Retinal pigment epithelial cell (primary cell): ENCODE measurements around the gene MLPH.

Source experiments
- DNase-seq: peaks from one replicate; pipeline ENCODE4 v3.0.0-alpha.2; 2010; ENCODE audit warnings: low read depth
- H3K4me3 ChIP-seq: 2 replicates; pipeline ENCODE4 v1.5.1; 2011; ENCODE audit warnings: mild to moderate bottlenecking, low read length, control low read depth, moderate library complexity
- TF ChIP-seq, protein P1 (sequence below): conservative IDR thresholded peaks from 2 replicates; pipeline ENCODE4 v1.5.1; 2011; ENCODE audit warnings: low read depth, low read length, control low read depth, inconsistent platforms

Gene MLPH

DNA sequence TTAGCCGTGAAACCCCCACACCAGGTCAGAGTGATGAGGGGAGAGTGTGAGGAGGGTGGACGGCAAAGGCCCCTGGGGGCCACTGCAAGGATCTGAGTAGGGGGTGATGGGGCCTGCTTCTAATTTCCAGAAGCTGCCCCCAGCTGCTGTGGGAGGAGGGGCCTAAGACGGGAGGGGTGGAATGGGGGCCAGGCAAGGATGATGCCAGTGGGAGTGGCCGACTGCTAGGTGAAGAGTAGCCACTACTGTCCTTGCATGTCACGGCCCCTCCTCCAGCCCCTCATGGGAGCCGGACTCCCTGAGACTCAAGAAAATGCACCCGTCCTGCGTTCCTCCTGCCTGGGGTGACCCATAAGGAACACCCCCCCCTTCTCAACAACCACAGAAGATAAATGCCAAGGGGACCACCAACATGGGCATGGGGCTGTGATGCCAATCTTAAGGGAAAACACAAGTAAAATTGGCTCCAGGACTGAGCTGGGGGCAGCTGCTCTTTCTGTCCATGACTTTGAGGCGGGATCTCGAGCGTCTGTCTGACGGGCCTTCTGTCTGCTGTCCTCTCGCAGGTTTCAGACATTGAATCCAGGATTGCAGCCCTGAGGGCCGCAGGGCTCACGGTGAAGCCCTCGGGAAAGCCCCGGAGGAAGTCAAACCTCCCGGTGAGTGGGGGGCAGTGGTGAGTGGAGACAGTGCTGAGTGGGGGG lies 55.1 kb downstream of the MLPH start:
- TF ChIP-seq, protein P1, sequence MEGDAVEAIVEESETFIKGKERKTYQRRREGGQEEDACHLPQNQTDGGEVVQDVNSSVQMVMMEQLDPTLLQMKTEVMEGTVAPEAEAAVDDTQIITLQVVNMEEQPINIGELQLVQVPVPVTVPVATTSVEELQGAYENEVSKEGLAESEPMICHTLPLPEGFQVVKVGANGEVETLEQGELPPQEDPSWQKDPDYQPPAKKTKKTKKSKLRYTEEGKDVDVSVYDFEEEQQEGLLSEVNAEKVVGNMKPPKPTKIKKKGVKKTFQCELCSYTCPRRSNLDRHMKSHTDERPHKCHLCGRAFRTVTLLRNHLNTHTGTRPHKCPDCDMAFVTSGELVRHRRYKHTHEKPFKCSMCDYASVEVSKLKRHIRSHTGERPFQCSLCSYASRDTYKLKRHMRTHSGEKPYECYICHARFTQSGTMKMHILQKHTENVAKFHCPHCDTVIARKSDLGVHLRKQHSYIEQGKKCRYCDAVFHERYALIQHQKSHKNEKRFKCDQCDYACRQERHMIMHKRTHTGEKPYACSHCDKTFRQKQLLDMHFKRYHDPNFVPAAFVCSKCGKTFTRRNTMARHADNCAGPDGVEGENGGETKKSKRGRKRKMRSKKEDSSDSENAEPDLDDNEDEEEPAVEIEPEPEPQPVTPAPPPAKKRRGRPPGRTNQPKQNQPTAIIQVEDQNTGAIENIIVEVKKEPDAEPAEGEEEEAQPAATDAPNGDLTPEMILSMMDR: no peak
- no peak overlapping the region for H3K4me3 ChIP-seq
- DNase-seq: no peak

DNA sequence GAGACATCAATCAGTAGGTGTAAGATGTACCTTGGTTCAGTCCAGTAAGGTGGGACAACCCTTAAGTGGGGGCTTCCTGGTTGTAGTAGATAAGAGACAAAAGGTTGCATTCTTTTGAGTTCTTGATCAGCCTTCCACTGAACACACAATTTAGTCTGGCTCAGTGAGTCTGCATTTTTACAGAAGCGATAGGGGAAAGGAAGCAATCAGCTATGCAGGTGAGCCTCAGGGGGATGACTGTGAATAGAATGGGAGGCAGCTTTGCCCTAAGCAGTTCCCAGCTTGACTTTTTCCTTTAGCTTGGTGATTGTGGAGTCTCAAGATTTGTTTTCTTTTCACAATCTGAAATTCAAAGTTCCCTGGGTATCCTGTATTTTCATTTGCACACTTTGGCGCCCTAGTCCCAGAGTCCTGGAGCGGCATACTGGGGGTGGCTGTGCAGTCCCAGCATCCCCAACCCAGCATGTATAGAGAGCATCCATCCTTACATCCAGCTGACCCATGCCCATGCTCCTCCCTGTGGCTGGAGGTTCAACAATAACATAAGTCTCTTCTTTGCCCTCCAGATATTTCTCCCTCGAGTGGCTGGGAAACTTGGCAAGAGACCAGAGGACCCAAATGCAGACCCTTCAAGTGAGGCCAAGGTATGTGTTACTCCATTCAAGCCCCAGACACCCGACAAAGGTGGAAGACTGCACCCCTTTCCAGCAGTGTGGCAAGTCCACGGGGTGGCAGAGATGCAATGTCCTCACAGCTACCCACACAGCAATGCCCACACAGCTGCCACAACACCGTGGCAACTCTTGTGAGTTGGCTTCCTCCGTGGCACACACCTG lies 59.2 kb downstream of the MLPH start:
- H3K4me3 ChIP-seq: no peak overlapping the region
- no peak for DNase-seq

DNA sequence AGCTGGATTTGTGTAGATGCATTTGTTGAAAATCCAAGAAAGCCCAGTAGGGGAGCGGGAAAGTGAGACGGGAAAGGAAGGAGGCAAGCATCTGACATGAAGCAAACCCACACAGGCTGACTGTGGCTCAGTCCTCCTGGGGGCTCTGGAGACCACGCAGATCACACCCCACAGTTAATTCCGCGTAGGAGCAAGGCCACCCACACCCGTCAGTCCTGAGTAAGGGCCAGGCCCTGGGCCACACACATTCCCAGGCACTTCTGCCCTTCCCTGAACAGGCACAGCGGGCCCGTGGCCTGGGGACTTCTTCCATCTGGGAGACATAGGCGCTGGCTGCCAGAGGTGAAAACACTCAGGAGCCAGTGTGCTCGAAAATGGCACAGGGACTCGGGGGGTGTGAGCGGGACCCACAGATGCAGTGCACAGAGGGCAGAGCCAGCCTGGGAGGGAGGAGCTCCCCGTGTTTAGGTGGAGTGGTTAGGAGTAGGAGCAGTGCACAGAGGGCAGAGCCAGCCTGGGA lies 59.9 kb downstream of the MLPH start:
- TF ChIP-seq, protein P1: no peak
- DNase-seq: no peak
- H3K4me3 ChIP-seq: no peak overlapping the region

More for the DNA sequence above, 59.2 kb downstream of the MLPH start:
- TF ChIP-seq, protein P1: no peak

DNA sequence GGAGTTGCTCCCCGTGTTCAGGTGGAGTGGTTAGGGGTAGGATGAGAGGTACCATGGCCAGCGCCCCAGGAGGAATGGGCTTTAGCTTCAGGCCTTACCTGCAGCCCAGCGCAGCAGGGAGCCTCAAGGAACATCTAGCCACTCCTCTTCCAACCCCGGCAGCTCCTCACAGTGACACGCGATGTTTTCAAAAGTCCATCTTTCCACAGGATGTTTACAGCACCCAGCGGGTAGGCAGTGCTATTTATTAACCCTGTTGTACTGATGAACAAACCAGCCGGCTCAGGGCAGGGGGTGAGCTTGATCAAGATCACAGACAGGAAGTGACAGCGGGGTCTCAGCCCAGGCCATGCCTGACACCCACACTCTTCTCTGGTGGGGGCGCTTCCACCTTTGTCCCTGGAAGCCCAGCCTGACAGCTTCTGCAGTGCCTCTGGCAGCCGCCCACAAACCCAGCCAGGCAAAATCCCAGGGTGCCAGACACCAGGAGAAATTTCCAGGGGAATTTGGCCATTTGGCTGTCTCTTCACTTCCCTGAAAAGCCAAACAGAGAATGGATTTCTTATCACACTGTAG lies 60.9 kb downstream of the MLPH start:
- TF ChIP-seq, protein P1: no peak
- H3K4me3 ChIP-seq: no peak overlapping the region
- DNase-seq: no peak

DNA sequence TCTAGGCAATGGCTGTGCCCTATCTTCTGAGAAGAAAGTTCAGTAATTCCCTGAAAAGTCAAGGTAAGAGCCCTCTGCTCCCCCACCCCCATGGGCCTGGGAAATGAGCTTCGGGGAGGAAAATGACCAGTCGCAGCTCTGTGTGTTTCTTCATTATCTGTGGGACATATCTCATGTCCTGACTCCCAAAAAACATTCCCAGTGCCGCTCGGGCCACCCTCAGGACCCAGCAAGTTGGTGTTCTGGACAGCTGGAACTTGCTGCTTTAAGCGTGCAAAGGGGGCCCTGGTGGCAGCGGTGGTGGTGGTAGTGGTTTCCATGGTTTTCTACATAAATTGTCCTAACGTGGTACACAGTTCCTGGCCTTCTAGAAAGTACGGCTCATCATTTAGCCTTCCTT lies 62.2 kb downstream of the MLPH start:
- TF ChIP-seq, protein P1: no peak
- no peak overlapping the region for H3K4me3 ChIP-seq
- no peak for DNase-seq

DNA sequence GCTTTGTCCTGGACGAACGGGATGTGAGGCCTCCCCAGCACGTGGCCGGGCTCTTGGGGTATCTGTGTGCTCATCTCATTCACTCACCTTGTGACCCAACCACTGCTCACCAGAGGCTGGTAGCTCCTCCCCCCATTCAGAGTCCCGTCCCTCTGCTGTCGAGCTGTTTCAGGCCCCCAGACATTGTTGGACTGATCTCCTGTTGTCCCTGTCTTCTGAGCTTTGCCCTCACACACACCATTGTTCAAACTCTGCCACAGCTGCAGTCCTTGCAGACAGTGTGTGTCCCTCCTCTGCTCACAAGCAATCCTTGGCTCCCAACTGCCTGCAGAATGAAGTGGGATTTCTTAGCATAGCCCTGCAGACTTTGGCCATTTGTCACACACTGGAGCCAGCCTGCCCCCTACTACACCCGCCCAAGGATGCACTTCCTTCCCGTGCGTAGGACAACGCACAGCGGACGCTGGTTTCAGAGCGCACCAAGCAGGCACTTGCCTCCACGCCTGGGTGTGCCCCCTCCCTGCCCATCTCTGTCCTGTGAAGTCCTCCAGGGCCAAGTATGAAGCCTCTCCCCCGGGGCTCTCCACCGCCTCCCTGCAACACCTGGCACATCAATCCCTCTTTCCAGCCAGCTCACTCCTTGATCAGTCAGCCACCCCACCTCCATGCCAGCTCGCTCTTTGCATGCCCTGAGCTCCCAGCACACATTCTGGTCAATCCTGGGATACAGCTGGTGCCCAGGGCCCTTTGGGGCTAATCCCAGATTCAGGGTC lies 62.8 kb downstream of the MLPH start:
- no peak overlapping the region for H3K4me3 ChIP-seq
- TF ChIP-seq, protein P1: no peak
- DNase-seq: no peak
